Thoracic aorta (tissue), 2 donors: Measurements from ENCODE around the gene AATK. TPM values are rescaled to one million over a fixed set of nuclear protein-coding genes. Genes with fewer than 3 reads are reported as not detected.

Experiments used
- ATAC-seq: fragments of 150-250 bp; one replicate; pipeline ENCODE4 v1.8.0; 2017; ENCODE audit warnings: low read depth; ENCODE audit not compliant: insufficient number of reproducible peaks, low FRiP score
- DNase-seq: peaks from one replicate; pipeline ENCODE4 v3.0.0-alpha.2; 2020; ENCODE audit warnings: low spot score
- H3K27ac ChIP-seq, 2 donors: fragments of 200-600 bp; sonication (generic); 1 replicate in 1 of 2; 2 replicates in 1 of 2; pipeline ENCODE4 v1.5.1; 2016; ENCODE audit warnings: mild to moderate bottlenecking in 2 of 2, moderate library complexity in 2 of 2
- H3K27me3 ChIP-seq: fragments of 200-600 bp; sonication (generic); replicated peaks from 2 replicates; pipeline ENCODE4 v1.6.0; 2016; ENCODE audit warnings: mild to moderate bottlenecking; ENCODE audit not compliant: insufficient read depth
- H3K36me3 ChIP-seq: fragments of 200-600 bp; sonication (generic); one replicate; pipeline ENCODE4 v1.5.1; 2016
- H3K4me1 ChIP-seq, 2 donors: fragments of 200-600 bp; sonication (generic); 1 replicate in 1 of 2; 2 replicates in 1 of 2; pipeline versions ENCODE4 v1.5.1 to v1.6.0; 2016; ENCODE audit warnings: low read depth in 2 of 2, mild to moderate bottlenecking in 1 of 2; ENCODE audit not compliant: control insufficient read depth in 1 of 2
- H3K4me3 ChIP-seq: fragments of 200-600 bp; sonication (generic); 2 replicates; pipeline ENCODE4 v1.5.1; 2016; ENCODE audit warnings: mild to moderate bottlenecking
- H3K9me3 ChIP-seq: fragments of 200-600 bp; sonication (generic); 2 replicates; pipeline ENCODE4 v1.5.1; 2016
- total RNA-seq, 2 donors: library from RNA; depleted of rRNA; stranded (reverse); fragments of >200 nt; gene quantifications; one replicate each; pipeline versions ENCODE4 v1.1.0 to v1.2.3, GENCODE V29; 2016
- TF ChIP-seq, protein P1 (sequence below): fragments of 200-600 bp; sonication (generic); IDR thresholded peaks from one replicate; pipeline ENCODE4 v1.5.1; 2019; ENCODE audit warnings: antibody characterized with exemption

Gene AATK
- total RNA-seq, 2 donors from 2014 or later: 6.1 to 19.8 TPM

DNA sequence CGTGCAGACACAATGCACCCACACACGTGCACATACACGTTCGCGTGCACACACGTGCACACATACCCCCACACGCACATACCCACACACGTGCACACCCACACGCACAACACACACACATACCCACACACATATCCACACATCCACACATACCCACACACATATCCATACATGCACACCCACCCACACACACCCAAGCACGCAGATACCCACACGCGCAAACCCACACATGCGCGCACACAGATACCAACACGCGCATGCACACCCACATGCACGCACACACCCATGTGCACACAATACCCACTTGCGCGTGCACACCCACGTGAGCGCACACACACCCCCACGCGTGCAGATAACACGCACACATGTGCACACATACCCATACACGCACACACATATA lies 27.5 kb downstream of the AATK start:
- DNase-seq: no peak
- no peaks in the 10 kb centered on the region for H3K9me3 ChIP-seq
- H3K4me3 ChIP-seq: no peak overlapping the region
- no peaks in the 10 kb centered on the region for H3K27me3 ChIP-seq
- no peak overlapping the region for H3K27ac ChIP-seq
- peaks cover 0 to 6% of the 10 kb centered on the region in 2 donors for H3K4me1 ChIP-seq
- TF ChIP-seq, protein P1, sequence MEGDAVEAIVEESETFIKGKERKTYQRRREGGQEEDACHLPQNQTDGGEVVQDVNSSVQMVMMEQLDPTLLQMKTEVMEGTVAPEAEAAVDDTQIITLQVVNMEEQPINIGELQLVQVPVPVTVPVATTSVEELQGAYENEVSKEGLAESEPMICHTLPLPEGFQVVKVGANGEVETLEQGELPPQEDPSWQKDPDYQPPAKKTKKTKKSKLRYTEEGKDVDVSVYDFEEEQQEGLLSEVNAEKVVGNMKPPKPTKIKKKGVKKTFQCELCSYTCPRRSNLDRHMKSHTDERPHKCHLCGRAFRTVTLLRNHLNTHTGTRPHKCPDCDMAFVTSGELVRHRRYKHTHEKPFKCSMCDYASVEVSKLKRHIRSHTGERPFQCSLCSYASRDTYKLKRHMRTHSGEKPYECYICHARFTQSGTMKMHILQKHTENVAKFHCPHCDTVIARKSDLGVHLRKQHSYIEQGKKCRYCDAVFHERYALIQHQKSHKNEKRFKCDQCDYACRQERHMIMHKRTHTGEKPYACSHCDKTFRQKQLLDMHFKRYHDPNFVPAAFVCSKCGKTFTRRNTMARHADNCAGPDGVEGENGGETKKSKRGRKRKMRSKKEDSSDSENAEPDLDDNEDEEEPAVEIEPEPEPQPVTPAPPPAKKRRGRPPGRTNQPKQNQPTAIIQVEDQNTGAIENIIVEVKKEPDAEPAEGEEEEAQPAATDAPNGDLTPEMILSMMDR: no peak
- no peaks in the 10 kb centered on the region for H3K36me3 ChIP-seq
- ATAC-seq: no peak

GRCh38 chr17:81138083-81138482 lies 27.9 kb downstream of the AATK start:
- DNase-seq (no peak), ATAC-seq (no peak)
- Histone ChIP-seq H3K27ac (no peak overlapping the region), H3K4me1 (peaks cover 0 to 6% of the 10 kb centered on the region in 2 donors), H3K27me3 (no peaks in the 10 kb centered on the region), H3K9me3 (no peaks in the 10 kb centered on the region), H3K4me3 (no peak overlapping the region), H3K36me3 (no peaks in the 10 kb centered on the region)
- TF ChIP-seq, protein P1: no peak

- no peaks in the 10 kb centered on the region for H3K36me3 ChIP-seq
- TF ChIP-seq, protein P1: no peak
- no peaks in the 10 kb centered on the region for H3K4me1 ChIP-seq
- DNase-seq (no peak), ATAC-seq (no peak)
- H3K27me3 ChIP-seq: no peaks in the 10 kb centered on the region
- no peak overlapping the region for H3K4me3 ChIP-seq
- H3K9me3 ChIP-seq: no peaks in the 10 kb centered on the region
- no peak overlapping the region for H3K27ac ChIP-seq
Observed at GRCh38 chr17:81137248-81137647, 28.8 kb downstream of the AATK start.

DNA sequence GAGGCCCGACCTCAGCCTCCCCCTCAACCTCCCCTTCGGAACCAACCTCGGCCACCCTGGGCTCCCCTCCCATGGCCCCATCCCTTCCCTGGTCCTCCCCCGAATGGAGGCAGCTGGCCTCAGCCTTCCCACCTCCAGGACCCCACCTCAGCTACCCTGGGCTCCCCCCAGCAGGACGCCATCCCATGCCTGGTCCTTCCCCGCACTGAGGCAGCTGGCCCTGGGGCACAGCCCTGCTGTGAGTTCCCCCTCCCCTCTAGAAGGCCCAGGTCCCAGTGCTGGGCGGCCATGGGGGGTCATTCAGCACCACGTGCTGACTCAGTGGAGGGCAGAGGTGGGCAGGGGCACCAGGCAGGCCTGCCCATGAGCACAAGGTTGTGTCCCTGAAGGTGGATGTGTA lies 29.7 kb downstream of the AATK start:
- H3K9me3 ChIP-seq: no peaks in the 10 kb centered on the region
- H3K27ac ChIP-seq: no peak overlapping the region
- no peaks in the 10 kb centered on the region for H3K27me3 ChIP-seq
- ATAC-seq: no peak
- H3K36me3 ChIP-seq: no peaks in the 10 kb centered on the region
- H3K4me3 ChIP-seq: no peak overlapping the region
- no peak for DNase-seq
- TF ChIP-seq, protein P1: no peak
- H3K4me1 ChIP-seq: no peaks in the 10 kb centered on the region

DNA sequence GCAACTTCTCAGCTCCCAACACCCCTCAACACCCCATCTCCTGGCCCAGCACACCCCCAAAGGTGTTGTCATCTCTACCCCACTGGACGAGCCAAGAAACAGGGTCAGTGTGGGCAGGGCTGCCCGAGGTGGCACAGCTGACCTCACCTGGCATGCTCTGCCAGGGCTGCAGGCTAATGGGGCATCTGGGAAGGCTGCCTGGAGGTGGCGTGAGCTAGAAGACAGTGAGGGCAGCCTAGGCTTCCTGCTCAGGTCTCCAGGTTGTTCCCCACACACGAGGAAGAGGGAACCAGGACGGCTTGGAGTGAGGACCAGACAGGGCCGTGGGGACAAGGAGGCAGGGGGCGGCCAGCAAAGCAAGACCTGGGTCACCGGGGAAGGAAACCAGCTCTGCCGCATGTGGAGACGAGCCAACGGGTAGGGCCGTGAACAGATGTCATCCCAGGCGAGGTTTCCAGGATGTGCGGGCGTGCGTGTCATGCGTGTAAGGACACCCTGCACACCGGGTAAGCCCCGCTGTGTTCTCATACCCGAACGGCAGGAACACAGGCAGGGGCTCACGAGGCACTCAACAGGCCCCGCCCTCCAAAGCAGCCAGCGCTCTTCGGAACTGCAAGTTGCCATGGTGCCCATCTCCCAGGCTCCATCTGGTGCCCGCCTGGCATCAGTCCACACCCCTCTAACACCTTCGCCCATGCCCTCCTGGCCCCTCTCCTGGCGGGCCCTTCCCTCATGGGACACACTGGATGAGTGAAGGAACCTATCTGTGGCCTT lies 30.3 kb downstream of the AATK start:
- no peak overlapping the region for H3K27ac ChIP-seq
- no peaks in the 10 kb centered on the region for H3K4me1 ChIP-seq
- no peaks in the 10 kb centered on the region for H3K36me3 ChIP-seq
- DNase-seq: no peak
- ATAC-seq: no peak
- TF ChIP-seq, protein P1: no peak
- no peaks in the 10 kb centered on the region for H3K9me3 ChIP-seq
- no peaks in the 10 kb centered on the region for H3K27me3 ChIP-seq
- H3K4me3 ChIP-seq: no peak overlapping the region
